HL-60 (cell line): Measurements from ENCODE around the gene KLHL12.

Experiments used
- POLR2AphosphoS5 ChIP-seq: IDR thresholded peaks from 2 replicates; pipeline ENCODE4 v1.6.1; 2012; ENCODE audit warnings: low read depth
- TF ChIP-seq, protein P1 (sequence below): IDR thresholded peaks from one replicate; pipeline ENCODE4 v1.5.1; 2011; ENCODE audit warnings: low read length, control low read depth, inconsistent platforms; ENCODE audit not compliant: insufficient read depth

DNA sequence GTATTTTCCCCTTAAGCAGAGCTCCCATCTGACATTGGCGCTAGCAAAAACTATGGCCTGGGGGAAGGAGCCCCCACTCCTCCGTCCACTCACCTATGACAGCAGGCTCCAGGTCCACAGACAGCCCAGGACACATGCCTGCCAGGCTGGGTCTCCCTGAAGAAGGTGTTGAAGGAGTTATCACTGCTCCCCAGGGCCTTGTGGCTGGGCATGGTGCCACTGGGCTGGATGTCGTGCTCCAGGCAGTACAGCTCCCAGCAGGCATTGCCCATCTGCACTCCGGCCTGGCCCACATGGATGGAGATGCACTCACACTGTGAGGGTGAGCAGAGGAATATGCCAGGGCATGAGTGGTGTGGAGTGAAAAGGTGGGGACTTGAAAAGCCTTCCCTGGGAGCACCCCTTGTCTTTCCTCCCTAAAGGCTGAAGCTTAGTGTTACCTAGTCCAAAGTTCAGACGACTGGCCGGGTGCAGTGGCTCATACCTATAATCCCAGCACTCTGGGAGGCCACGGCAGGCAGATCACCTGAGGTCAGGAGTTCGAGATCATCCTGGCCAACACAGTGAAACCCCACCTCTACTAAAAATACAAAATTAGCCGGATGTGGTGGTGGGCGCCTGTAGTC is 68.1 kb downstream of the KLHL12 start:
- TF ChIP-seq, protein P1, sequence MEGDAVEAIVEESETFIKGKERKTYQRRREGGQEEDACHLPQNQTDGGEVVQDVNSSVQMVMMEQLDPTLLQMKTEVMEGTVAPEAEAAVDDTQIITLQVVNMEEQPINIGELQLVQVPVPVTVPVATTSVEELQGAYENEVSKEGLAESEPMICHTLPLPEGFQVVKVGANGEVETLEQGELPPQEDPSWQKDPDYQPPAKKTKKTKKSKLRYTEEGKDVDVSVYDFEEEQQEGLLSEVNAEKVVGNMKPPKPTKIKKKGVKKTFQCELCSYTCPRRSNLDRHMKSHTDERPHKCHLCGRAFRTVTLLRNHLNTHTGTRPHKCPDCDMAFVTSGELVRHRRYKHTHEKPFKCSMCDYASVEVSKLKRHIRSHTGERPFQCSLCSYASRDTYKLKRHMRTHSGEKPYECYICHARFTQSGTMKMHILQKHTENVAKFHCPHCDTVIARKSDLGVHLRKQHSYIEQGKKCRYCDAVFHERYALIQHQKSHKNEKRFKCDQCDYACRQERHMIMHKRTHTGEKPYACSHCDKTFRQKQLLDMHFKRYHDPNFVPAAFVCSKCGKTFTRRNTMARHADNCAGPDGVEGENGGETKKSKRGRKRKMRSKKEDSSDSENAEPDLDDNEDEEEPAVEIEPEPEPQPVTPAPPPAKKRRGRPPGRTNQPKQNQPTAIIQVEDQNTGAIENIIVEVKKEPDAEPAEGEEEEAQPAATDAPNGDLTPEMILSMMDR: no peak
- TF ChIP-seq POLR2AphosphoS5: no peak
